GM23338 (cell line): ENCODE results near the gene PTPN7. TPM values are rescaled to one million over a fixed set of nuclear protein-coding genes. Genes with fewer than 3 reads are reported as not detected.

Source experiments
- ATAC-seq: fragments of 200-7000 bp; cut with Tn5 transposase; 3 replicates; pipeline ENCODE4 v1.9.1; 2020
- DNase-seq: peaks from one replicate; pipeline ENCODE4 v3.0.0-alpha.2; 2015; ENCODE audit warnings: low spot score
- H2AFZ ChIP-seq: fragments of 200-600 bp; sonication (generic); 2 replicates; pipeline ENCODE4 v1.8.0; 2016; ENCODE audit warnings: antibody characterized with exemption, mild to moderate bottlenecking, moderate library complexity
- H3F3A ChIP-seq: fragments of 200-600 bp; sonication (generic); replicated peaks from 2 replicates; pipeline ENCODE4 v1.8.0; 2017; ENCODE audit warnings: antibody characterized with exemption, mixed run types, low read depth
- H3K27ac ChIP-seq: fragments of 200-600 bp; sonication (generic); 2 replicates; pipeline ENCODE4 v1.6.1; 2016; ENCODE audit warnings: low read depth
- H3K27me3 ChIP-seq: fragments of 200-600 bp; sonication (generic); 2 replicates; pipeline ENCODE4 v1.8.0; 2016; ENCODE audit warnings: mild to moderate bottlenecking, mixed run types, moderate library complexity; ENCODE audit not compliant: insufficient read depth
- H3K36me3 ChIP-seq: fragments of 200-600 bp; sonication (generic); 2 replicates; pipeline ENCODE4 v1.8.0; 2016; ENCODE audit warnings: mild to moderate bottlenecking; ENCODE audit not compliant: insufficient read depth
- H3K4me1 ChIP-seq: fragments of 200-600 bp; sonication (generic); 2 replicates; pipeline ENCODE4 v1.8.0; 2016; ENCODE audit warnings: mild to moderate bottlenecking, moderate library complexity; ENCODE audit not compliant: insufficient read depth
- H3K4me2 ChIP-seq: fragments of 200-600 bp; sonication (generic); 2 replicates; pipeline ENCODE4 v1.7.1; 2017; ENCODE audit warnings: mixed run types
- H3K4me3 ChIP-seq: fragments of 200-600 bp; sonication (generic); 2 replicates; pipeline ENCODE4 v1.6.1; 2016; ENCODE audit warnings: mixed run types
- H3K79me2 ChIP-seq: fragments of 200-600 bp; sonication (generic); replicated peaks from 2 replicates; pipeline ENCODE4 v1.8.0; 2017; ENCODE audit warnings: mild to moderate bottlenecking; ENCODE audit not compliant: insufficient read depth
- H3K9me2 ChIP-seq: fragments of 200-600 bp; sonication (generic); 2 replicates; pipeline ENCODE4 v1.8.0; 2017; ENCODE audit not compliant: insufficient read depth
- H4K20me1 ChIP-seq: fragments of 200-600 bp; sonication (generic); replicated peaks from 2 replicates; pipeline ENCODE4 v1.8.0; 2017; ENCODE audit warnings: mild to moderate bottlenecking; ENCODE audit not compliant: insufficient read depth
- H3K27ac Mint-ChIP-seq: 2 replicates; pipeline ENCODE4 v1.8.0; 2020; ENCODE audit warnings: inconsistent platforms, mild to moderate bottlenecking, moderate library complexity, mixed read lengths
- H3K27me3 Mint-ChIP-seq: 3 replicates; pipeline ENCODE4 v1.8.0; 2022; ENCODE audit warnings: low read depth, mild to moderate bottlenecking, moderate library complexity, mixed read lengths, inconsistent platforms; ENCODE audit not compliant: insufficient read depth, poor library complexity
- H3K36me3 Mint-ChIP-seq: 3 replicates; pipeline ENCODE4 v1.8.0; 2021; ENCODE audit warnings: low read depth, mild to moderate bottlenecking, inconsistent platforms, moderate library complexity, mixed read lengths
- H3K4me1 Mint-ChIP-seq: 3 replicates; pipeline ENCODE4 v1.8.0; 2020; ENCODE audit warnings: mild to moderate bottlenecking, inconsistent platforms, mixed read lengths
- H3K4me3 Mint-ChIP-seq: 3 replicates; pipeline ENCODE4 v1.8.0; 2021; ENCODE audit warnings: moderate library complexity, mild to moderate bottlenecking, inconsistent platforms, mixed read lengths
- H3K9me3 Mint-ChIP-seq: 3 replicates; pipeline ENCODE4 v1.8.0; 2020; ENCODE audit warnings: moderate library complexity, mild to moderate bottlenecking, inconsistent platforms, mixed read lengths
- CREB1 ChIP-seq: fragments of 250-450 bp; sonication (Bioruptor Pico); IDR thresholded peaks from 2 replicates; pipeline ENCODE4 v1.5.0; 2020; ENCODE audit warnings: low read depth, mild to moderate bottlenecking, moderate library complexity
- EZH2 ChIP-seq: fragments of 200-600 bp; sonication (generic); IDR thresholded peaks from one replicate; pipeline ENCODE4 v1.8.0; 2017; ENCODE audit warnings: antibody characterized with exemption, mild to moderate bottlenecking, low read depth; ENCODE audit not compliant: unreplicated experiment
- EZH2phosphoT487 ChIP-seq: fragments of 200-600 bp; sonication (generic); IDR thresholded peaks from one replicate; pipeline ENCODE4 v1.8.1; 2018; ENCODE audit warnings: antibody characterized with exemption; ENCODE audit not compliant: unreplicated experiment
- JUNB ChIP-seq: IDR thresholded peaks from one replicate; pipeline ENCODE4 v1.6.1; 2016; ENCODE audit warnings: antibody characterized with exemption; ENCODE audit not compliant: unreplicated experiment
- NANOG ChIP-seq: IDR thresholded peaks from 2 replicates; pipeline ENCODE4 v1.6.1; 2016; ENCODE audit warnings: antibody characterized with exemption, borderline replicate concordance
- POLR2AphosphoS5 ChIP-seq: IDR thresholded peaks from 2 replicates; pipeline ENCODE4 v1.6.1; 2016; ENCODE audit warnings: antibody characterized with exemption, low read depth
- ZNF114 ChIP-seq: fragments of 250-450 bp; sonication (Bioruptor Pico); IDR thresholded peaks from 2 replicates; pipeline ENCODE4 v1.5.0; 2020; ENCODE audit warnings: mild to moderate bottlenecking, moderate library complexity
- polyA plus RNA-seq: library from polyadenylated mRNA; unstranded; fragments of >200 nt; fragmentation: Nextera tagmentation; extraction: Ambion mirVana; gene quantifications from 2 replicates; pipeline ENCODE4 v1.2.1, GENCODE V29; 2016
- total RNA-seq: library from RNA; depleted of rRNA; stranded (reverse); fragments of >200 nt; shearing (Covaris generic); gene quantifications from 2 replicates; pipeline ENCODE4 v1.2.3, GENCODE V29; 2014
- TF ChIP-seq, protein P1 (sequence below), 2 experiments: fragments of 200-600 bp in 1 of 2; sonication (generic) in 1 of 2; conservative IDR thresholded peaks; 2 replicates each; pipeline versions ENCODE4 v1.5.1 to v1.6.1; 2016 to 2017; ENCODE audit warnings: antibody characterized with exemption in 2 of 2, low read depth in 2 of 2, mild to moderate bottlenecking in 2 of 2, moderate library complexity in 1 of 2
- TF ChIP-seq, protein P2 (sequence below): fragments of 250-450 bp; sonication (Bioruptor Pico); IDR thresholded peaks from 2 replicates; pipeline ENCODE4 v1.5.0; 2020; ENCODE audit warnings: mild to moderate bottlenecking, moderate library complexity

PTPN7 gene
- total and polyA plus RNA-seq, 2 experiments from 2014 or later = not detected

DNA sequence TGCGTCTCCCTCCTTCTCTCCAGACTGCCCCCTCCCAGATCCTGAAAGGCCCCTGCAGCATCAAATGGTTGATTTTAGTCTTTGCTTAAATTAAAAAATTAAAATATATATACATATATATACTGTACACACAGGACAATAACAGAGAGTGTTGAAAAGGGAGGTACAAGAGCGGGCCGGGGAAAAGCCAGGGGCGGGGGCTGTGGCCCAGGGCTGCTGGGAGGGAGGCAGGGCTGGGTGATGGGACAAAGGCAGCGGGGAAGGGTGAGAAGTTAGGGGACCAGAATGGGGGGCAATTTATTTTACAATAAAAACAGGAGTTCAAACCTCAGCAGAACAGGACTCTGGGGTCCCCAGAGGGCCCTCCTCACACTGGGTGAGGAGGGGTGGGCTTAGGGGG is 26.4 kb downstream of the PTPN7 start:
- Mint-ChIP-seq H3K4me3 (no peak overlapping the region), H3K27ac (no peak overlapping the region), H3K27me3 (peaks cover 6% of the 10 kb centered on the region), H3K4me1 (peaks cover 25% of the 10 kb centered on the region), H3K9me3 (no peaks in the 10 kb centered on the region), H3K36me3 (peaks cover 35% of the 10 kb centered on the region)
- H4K20me1 ChIP-seq = no peaks in the 10 kb centered on the region; the same call in 1 of the 2 replicates
- H2AFZ ChIP-seq = no peak overlapping the region
- TF ChIP-seq JUNB = no peak
- TF ChIP-seq, protein P1, sequence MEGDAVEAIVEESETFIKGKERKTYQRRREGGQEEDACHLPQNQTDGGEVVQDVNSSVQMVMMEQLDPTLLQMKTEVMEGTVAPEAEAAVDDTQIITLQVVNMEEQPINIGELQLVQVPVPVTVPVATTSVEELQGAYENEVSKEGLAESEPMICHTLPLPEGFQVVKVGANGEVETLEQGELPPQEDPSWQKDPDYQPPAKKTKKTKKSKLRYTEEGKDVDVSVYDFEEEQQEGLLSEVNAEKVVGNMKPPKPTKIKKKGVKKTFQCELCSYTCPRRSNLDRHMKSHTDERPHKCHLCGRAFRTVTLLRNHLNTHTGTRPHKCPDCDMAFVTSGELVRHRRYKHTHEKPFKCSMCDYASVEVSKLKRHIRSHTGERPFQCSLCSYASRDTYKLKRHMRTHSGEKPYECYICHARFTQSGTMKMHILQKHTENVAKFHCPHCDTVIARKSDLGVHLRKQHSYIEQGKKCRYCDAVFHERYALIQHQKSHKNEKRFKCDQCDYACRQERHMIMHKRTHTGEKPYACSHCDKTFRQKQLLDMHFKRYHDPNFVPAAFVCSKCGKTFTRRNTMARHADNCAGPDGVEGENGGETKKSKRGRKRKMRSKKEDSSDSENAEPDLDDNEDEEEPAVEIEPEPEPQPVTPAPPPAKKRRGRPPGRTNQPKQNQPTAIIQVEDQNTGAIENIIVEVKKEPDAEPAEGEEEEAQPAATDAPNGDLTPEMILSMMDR (conservative IDR thresholded peaks at IDR 0.05; ENCODE audit: low read depth in 2 of 2) = no peak
- H3F3A ChIP-seq = peaks cover 9% of the 10 kb centered on the region; the same call in 1 of the 2 replicates
- H3K4me1 ChIP-seq = peaks cover 4% of the 10 kb centered on the region; the same call in 1 of the 2 replicates
- no peak overlapping the region for H3K27ac ChIP-seq
- H3K27me3 ChIP-seq = no peaks in the 10 kb centered on the region
- H3K4me2 ChIP-seq = no peak overlapping the region
- H3K79me2 ChIP-seq = peaks cover 10% of the 10 kb centered on the region; the same call in 1 of the 2 replicates
- H3K36me3 ChIP-seq = no peaks in the 10 kb centered on the region; the same call in 1 of the 2 replicates
- no peak overlapping the region for H3K4me3 ChIP-seq
- ATAC-seq (no peak), DNase-seq (no peak)
- H3K9me2 ChIP-seq = no peaks in the 10 kb centered on the region

DNA sequence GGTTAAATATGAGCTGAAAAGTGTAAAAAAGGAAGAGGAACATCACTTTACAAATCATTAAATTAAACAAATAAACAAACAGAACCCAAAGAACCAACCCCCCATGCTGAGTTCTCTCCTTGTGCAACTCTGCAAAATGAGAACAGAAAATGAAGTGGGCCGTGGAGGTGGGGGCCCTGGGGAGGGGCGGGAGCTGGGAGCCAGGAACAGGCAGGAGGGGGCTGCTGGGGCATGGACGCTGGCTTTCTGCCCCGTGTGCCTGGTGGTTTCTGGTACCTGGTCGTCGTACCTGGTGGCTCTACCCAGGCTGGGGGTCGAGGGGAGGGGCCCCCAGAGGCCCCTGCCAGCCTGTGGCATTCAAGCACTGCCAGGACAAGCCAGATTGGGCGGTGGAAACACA is 26.9 kb downstream of the PTPN7 start:
- Mint-ChIP-seq H3K27me3 (peaks cover 6% of the 10 kb centered on the region), H3K4me1 (peaks cover 21% of the 10 kb centered on the region), H3K36me3 (peaks cover 35% of the 10 kb centered on the region), H3K27ac (no peak overlapping the region), H3K4me3 (no peak overlapping the region), H3K9me3 (no peaks in the 10 kb centered on the region)
- Histone ChIP-seq H3F3A (peaks cover 9% of the 10 kb centered on the region; the same call in 1 of the 2 replicates), H4K20me1 (no peaks in the 10 kb centered on the region; the same call in 1 of the 2 replicates), H2AFZ (no peak overlapping the region), H3K4me3 (no peak overlapping the region), H3K9me2 (no peaks in the 10 kb centered on the region), H3K4me1 (peaks cover 4% of the 10 kb centered on the region; the same call in 1 of the 2 replicates), H3K79me2 (peaks cover 5% of the 10 kb centered on the region; the same call in 1 of the 2 replicates), H3K36me3 (no peaks in the 10 kb centered on the region; the same call in 1 of the 2 replicates), H3K27ac (no peak overlapping the region), H3K4me2 (no peak overlapping the region), H3K27me3 (no peaks in the 10 kb centered on the region)
- no peak for DNase-seq
- no peak for ATAC-seq
- no peak for TF ChIP-seq JUNB
- TF ChIP-seq EZH2phosphoT487 = no peak
- TF ChIP-seq, protein P1 (conservative IDR thresholded peaks at IDR 0.05; ENCODE audit: low read depth in 2 of 2) = no peak
- TF ChIP-seq EZH2 = no peak
- no peak for TF ChIP-seq ZNF114 (CRISPR knock-in tag)
- no peak for TF ChIP-seq CREB1 (CRISPR knock-in tag)
- no peak for TF ChIP-seq POLR2AphosphoS5
- TF ChIP-seq, protein P2, sequence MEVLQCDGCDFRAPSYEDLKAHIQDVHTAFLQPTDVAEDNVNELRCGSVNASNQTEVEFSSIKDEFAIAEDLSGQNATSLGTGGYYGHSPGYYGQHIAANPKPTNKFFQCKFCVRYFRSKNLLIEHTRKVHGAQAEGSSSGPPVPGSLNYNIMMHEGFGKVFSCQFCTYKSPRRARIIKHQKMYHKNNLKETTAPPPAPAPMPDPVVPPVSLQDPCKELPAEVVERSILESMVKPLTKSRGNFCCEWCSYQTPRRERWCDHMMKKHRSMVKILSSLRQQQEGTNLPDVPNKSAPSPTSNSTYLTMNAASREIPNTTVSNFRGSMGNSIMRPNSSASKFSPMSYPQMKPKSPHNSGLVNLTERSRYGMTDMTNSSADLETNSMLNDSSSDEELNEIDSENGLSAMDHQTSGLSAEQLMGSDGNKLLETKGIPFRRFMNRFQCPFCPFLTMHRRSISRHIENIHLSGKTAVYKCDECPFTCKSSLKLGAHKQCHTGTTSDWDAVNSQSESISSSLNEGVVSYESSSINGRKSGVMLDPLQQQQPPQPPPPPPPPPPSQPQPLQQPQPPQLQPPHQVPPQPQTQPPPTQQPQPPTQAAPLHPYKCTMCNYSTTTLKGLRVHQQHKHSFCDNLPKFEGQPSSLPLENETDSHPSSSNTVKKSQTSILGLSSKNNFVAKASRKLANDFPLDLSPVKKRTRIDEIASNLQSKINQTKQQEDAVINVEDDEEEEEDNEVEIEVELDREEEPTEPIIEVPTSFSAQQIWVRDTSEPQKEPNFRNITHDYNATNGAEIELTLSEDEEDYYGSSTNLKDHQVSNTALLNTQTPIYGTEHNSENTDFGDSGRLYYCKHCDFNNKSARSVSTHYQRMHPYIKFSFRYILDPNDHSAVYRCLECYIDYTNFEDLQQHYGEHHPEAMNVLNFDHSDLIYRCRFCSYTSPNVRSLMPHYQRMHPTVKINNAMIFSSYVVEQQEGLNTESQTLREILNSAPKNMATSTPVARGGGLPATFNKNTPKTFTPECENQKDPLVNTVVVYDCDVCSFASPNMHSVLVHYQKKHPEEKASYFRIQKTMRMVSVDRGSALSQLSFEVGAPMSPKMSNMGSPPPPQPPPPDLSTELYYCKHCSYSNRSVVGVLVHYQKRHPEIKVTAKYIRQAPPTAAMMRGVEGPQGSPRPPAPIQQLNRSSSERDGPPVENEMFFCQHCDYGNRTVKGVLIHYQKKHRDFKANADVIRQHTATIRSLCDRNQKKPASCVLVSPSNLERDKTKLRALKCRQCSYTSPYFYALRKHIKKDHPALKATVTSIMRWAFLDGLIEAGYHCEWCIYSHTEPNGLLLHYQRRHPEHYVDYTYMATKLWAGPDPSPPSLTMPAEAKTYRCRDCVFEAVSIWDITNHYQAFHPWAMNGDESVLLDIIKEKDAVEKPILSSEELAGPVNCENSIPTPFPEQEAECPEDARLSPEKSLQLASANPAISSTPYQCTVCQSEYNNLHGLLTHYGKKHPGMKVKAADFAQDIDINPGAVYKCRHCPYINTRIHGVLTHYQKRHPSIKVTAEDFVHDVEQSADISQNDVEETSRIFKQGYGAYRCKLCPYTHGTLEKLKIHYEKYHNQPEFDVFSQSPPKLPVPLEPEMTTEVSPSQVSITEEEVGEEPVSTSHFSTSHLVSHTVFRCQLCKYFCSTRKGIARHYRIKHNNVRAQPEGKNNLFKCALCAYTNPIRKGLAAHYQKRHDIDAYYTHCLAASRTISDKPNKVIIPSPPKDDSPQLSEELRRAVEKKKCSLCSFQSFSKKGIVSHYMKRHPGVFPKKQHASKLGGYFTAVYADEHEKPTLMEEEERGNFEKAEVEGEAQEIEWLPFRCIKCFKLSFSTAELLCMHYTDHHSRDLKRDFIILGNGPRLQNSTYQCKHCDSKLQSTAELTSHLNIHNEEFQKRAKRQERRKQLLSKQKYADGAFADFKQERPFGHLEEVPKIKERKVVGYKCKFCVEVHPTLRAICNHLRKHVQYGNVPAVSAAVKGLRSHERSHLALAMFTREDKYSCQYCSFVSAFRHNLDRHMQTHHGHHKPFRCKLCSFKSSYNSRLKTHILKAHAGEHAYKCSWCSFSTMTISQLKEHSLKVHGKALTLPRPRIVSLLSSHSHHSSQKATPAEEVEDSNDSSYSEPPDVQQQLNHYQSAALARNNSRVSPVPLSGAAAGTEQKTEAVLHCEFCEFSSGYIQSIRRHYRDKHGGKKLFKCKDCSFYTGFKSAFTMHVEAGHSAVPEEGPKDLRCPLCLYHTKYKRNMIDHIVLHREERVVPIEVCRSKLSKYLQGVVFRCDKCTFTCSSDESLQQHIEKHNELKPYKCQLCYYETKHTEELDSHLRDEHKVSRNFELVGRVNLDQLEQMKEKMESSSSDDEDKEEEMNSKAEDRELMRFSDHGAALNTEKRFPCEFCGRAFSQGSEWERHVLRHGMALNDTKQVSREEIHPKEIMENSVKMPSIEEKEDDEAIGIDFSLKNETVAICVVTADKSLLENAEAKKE (CRISPR knock-in tag) = no peak
- no peak for TF ChIP-seq NANOG
